SH-SY5Y (cell line): ENCODE measurements around the gene EXOC2.

Experiments used
- GATA2 ChIP-seq: IDR thresholded peaks from 2 replicates; pipeline ENCODE4 v1.6.1; 2011; ENCODE audit warnings: mild to moderate bottlenecking, low read depth, low read length
- GATA3 ChIP-seq: IDR thresholded peaks from 2 replicates; pipeline ENCODE4 v1.6.1; 2011; ENCODE audit warnings: low read depth, mild to moderate bottlenecking, low read length, moderate library complexity

The EXOC2 gene

DNA sequence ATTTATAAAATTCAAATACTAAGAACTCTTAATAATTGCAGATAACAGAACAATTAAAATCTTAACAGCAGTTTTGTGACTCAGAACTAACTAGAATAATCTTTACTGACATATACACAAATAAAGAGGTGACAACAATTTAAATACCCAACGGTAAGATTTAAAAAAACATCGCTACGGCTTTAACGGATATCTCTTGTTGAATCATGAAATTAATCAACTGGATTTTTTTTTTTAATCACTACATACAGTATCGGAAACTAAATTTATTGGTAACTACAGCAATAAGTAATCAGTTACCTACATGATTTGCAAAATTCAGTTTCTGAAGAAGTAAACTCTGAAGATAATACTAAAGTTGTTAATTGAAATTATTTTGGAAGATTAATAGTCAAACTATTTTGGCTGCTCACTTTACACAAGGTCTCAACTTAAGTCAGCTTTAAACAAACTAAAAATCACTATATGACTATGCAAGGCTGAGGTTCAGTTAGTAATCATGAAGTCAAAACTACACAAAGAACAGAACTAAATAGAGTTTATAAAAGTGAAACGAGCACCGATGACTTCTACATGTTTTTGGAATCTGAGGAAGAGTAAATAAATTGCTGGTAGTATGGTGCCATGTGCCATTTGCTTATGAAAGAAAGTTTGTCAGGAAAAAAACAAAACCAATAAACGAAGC, 164.8 kb downstream of the EXOC2 start:
- TF ChIP-seq GATA3: no peak
- no peak for TF ChIP-seq GATA2

DNA sequence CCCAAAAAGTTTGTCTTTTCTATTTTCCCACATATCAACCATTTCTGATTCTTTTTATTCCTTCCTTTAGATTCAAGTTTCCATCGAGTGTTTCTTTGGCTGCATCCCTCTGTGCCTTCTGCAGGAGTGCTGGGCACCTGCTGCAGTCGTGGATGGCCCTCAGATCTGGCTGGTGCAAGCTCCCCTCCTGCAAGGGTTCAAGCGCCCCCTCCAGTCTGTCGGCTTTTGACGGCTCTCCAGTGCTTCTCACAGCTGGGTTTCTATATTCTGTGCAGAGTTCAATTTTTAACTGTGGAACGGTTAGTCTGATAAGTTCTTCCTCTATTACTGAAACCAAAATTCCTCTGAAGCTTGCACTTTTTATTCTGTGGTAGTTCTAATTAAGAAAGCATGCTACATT, 168.1 kb downstream of the EXOC2 start:
- TF ChIP-seq GATA2 (no peak), GATA3 (no peak)

DNA sequence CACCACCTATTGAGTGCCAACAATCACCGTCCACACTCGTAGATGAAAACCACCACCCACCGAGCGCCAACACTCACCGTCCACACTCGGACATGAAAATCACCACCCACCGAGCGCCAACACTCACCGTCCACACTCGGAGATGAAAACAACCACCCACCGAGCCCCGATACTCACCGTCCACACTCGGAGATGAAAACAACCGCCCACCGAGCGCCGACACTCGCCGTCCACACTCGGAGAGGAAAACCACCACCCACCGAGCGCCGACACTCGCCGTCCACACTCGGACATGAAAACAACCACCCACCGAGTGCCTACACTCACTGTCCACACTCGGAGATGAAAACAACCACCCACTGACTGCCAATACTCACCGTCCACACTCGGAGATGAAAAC, 172.1 kb downstream of the EXOC2 start:
- TF ChIP-seq GATA2 (no peak), GATA3 (no peak)

DNA sequence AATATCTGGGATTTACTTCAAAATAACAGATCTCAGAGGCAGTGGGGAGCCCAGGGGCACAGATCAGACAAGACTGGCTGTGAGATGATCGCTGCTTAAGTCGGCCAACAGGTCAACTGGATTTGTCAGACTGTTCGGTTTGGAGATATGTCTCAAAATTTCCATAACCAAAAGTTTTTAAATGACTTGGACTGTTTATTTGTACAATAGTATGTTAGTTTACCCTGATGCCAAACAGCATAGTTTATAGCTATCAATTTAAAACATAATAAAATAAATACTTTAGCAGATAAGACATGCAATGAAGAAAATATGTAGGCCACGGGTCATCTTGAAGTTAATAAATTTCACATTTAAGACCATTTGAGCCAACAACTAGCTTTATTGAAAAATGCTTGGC, 174.7 kb downstream of the EXOC2 start:
- TF ChIP-seq GATA3: no peak
- TF ChIP-seq GATA2: no peak

DNA sequence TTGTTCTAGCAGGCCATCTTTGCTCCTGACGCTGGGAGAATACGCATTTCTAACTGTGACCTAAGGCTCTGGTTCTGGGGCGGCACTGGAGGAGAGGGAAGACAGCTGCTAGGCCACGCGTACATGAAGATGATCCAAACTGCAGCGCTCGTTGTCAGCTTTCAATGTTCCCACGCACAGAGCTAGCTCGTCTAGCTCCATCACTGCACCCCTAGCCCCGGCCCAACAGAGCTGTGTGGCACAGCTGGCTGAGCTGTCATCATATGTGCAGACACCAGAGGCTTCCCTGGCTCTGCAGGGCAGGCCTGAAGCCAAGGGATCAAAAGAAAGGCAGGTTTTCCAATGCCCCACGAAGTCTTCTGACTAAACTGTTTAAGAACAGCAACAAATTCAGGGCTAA, 176.7 kb downstream of the EXOC2 start:
- no peak for TF ChIP-seq GATA2
- no peak for TF ChIP-seq GATA3

DNA sequence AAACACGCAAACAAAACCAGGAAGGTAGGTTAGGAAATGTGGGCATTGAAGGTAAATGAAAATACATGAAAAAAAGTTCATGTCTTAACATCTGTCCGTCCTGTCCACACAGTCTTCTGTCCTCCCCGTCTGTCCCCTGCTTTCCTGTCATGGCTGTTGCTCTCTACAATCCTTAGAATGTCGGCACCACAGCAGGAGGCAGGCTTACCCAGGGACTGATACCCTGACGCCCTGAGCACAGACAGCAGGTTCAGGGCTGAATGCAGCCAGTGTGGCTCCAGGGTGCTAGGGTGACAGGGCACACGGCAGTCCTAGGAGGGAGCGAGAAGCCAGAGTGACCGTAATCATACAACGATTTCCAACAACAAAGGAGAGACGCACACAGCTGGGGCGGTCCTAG, 177.7 kb downstream of the EXOC2 start:
- TF ChIP-seq GATA2 (no peak), GATA3 (no peak)

DNA sequence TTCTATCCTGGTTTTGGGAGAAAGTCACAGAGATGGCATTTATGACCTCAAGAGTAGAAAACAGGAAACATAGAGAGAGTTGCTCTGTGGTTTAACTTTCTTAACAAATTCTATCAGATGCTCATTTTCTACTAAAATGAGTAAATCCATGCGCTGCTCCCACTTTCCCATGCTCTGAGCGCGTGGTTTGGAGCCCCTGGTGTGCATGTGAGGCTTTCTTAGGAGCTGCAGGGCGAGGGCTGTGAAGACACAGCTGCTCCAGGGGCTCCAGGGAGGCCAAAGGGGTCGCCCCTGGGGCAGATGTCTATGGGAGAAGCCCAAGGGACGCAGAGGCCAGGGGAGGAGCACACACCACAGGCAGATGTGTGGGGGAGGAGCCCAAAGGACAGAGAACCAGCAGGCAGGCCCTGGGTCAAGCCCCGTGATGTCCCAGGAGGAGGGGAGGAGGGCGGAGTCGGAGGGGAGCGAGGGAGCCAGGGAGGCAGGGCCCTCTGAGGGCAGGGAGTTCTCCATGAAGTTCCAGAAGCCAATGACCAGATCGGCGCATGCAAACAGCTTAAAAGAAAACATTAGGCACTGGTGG, 178.5 kb downstream of the EXOC2 start:
- TF ChIP-seq GATA3: no peak

DNA sequence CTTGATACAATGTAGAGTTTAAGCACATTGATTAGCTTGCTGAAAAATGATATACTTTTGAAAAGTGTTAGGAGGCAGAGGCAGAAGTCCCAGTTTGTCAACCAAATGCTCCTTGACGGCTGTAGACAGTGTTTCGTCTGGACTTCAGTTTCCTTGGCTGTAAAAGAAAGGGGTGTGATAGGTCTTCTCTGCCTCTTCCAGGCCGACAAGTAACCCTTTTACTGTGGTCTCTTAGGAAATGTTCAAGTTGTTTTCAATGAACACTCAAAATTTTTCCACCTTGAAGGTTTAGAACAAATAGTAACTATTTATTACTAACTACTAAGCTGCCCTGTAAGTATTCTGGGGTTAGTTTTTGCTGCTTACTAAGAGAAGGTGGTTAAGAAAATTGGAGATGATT, 179.0 kb downstream of the EXOC2 start:
- TF ChIP-seq GATA2 (no peak), GATA3 (no peak)

DNA sequence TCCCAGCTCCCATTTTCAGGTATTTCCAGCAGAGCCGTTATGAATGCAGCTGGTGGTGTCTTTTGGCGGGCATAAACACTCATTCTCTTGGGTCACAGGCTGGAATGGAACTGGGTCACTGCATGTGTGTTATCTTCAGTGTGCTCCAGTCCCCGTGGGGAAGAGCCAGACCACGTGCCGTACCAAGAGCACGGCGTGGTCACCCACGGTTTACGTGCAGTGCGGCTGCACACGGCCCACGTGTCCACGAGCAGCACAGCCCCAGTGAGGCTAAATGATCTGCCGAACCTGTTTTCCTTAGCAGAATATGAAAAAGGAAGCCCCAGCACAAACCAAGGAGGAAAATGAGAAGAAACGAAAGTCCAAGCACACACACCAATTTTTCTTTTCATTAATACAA, 179.9 kb downstream of the EXOC2 start:
- no peak for TF ChIP-seq GATA2
- no peak for TF ChIP-seq GATA3

DNA sequence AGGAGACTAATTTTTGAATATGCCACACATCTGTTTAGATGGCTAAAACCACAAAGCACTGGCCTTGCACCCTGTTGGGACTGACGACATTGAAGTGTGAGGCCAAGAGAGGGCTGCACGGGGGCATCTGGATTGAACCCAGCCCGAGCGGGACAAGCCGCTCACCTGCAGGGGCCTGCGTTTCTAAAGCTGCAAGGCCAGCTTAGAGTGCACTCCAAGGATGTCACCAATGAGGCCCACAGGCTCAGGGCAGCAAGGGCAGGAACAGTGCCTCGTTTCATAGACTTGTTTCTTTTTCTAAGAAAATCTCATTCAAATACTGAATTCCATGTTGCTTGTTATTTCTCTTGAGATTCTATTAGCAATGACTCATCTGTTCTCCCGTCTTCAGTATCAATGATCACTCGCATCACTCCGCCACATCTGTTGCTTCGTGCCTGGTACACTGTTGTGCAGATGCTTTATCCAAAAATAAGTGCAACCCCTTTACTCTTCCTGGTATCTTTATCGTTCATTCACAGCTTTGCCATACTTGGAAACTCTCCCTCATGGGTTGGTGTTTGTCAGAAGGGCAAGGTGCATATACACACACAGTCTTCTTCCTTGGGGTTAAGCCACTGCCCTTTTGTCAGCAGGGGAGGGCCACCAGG, 181.3 kb downstream of the EXOC2 start:
- no peak for TF ChIP-seq GATA3
- TF ChIP-seq GATA2: no peak

DNA sequence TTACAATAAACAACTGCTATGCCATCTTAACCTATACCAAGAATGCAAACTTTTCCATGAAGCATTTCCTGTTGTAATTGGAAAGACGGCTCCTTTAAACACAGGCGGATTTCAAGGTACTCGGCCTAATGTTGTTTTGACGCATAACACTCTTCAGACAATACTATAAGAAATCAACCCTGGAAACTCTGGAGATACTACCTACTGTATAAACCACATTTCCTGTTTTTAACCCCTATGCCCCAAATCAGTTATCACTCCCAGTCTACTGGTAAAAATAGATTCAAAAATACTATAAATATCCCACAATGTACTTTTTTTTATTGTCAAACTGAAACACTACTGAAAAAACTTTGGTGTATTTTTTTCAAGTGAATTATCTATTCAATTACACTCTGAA, 183.3 kb downstream of the EXOC2 start:
- no peak for TF ChIP-seq GATA3
- TF ChIP-seq GATA2: no peak

DNA sequence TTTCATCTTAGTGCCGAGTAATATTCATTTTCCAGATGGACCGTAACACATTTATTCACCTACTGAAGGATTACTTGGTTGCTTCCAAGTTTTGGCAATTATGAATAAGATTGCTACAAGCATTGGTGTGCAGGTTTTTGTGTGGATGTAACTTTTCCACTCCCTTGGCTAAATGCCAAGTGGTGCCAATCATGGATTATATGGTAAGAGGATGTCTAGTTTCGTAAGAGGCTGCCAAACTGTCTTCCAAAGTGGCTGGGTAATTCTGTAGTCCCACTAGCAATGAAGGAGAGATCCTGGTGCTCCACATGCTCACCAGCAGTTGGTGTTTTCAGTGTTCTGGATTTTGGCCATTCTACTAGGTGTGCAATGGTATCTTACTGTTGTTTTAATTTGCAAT, 184.3 kb downstream of the EXOC2 start:
- TF ChIP-seq GATA2 (no peak), GATA3 (no peak)

DNA sequence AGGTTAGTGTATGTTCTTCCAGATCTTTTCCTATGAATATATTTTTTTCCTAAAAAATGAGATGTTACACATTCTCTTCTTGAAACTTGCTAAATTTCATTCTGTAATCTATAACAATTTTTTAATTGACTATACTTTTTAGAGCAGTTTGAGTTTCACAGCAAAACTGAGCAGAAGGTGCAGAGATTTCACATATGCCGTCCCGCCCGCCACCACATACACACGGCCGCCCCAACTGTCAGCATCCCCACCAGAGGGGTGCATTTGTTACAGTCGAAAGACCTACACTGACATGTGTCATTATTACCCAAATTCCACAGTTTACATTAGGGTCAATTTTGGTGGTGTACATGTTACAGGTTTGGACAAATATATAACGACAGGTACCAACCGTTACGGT, 184.9 kb downstream of the EXOC2 start:
- TF ChIP-seq GATA2: no peak
- TF ChIP-seq GATA3: no peak

DNA sequence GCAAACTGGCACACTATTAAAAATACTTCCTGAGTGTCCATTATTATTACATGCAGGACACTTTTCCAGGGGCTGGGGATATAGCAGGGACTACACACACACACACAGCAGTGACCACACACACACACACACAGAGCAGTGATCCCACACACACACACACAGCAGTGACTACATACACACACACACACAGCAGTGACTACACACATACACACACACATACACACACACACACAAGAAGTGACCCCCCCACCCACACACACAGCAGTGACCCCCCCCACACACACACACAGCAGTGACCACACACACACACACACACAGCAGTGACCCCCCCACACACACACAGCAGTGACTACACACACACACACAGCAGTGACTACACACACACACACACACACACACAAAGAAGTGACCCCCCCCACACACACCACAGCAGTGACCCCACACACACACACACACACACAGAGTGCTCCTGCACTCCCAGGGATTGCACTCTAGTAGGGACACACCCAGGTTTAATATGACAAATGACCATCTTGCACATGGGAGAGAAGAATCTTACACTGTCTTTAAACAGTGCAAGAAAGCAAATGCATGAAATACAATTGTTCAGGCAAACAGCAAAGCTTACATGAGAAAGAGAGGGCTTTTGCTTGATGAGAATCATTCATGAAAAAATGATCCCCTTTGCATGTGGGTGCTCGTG, 185.9 kb downstream of the EXOC2 start:
- no peak for TF ChIP-seq GATA2
- TF ChIP-seq GATA3: no peak

DNA sequence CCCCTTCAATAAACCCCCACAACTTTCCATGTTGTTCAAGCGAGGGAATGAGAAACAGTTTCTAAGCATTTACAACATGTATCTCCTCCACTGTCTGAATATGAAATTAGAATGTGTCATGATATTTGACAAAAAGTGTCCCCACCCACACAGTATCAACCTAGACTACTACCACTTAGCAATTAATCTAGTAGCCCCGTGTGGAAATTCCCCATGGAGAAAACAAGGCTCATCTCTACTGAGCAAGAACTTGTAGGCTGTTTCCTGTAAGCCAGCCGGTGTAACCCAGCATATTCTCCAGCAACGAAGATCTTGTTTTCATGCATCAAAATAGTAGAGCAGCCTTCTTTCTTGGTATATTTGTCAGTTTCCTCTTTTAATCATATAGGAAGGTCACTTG, 186.4 kb downstream of the EXOC2 start:
- TF ChIP-seq GATA3 (no peak), GATA2 (no peak)

DNA sequence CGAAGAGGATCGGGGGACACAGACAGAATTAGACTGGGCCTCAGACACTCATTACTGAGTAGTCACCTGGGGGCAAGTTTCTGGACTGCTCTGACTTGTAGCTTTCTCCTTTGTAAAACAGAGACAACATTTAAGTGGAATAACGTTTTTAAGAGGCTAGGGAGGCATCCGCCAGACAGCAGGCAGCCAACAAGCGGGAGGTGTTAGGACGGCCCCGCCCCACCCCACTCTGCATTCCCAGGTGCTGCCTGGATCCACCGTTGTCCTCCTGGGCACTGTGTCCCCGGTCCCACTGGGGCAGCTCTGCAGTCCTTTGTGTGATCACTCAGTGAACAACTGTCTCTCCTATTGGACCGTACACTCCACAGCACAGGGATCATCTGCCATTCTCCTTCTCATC, 187.6 kb downstream of the EXOC2 start:
- TF ChIP-seq GATA2 (no peak), GATA3 (no peak)
